ENCODE measurements around the gene DLX6.

Gene DLX6

DNA sequence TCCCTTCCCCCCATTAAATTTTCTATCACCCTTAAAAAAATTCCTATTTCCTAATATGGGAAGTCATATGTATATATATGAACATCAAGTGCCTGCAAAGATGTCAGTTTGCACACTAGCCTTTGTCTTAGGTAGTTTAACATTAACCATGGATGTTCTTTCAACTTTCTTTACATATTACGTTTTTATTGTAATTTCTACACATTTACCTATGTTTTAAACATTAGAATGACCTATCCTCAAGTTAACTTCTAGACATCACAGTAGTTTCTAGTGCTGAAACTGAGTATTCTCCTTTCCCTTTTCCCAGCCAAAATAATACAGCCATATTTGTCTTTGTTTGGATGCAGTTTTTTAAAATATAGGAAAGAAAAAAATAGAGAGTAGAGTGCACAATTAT is 5.8 kb downstream of the DLX6 start:
- no peak for DNase-seq (ENCODE audit: low read depth)

GRCh38 chr7:97011536-97012364 is 6.4 kb downstream of the DLX6 start:
- no peak for DNase-seq (ENCODE audit: low read depth)

DNA sequence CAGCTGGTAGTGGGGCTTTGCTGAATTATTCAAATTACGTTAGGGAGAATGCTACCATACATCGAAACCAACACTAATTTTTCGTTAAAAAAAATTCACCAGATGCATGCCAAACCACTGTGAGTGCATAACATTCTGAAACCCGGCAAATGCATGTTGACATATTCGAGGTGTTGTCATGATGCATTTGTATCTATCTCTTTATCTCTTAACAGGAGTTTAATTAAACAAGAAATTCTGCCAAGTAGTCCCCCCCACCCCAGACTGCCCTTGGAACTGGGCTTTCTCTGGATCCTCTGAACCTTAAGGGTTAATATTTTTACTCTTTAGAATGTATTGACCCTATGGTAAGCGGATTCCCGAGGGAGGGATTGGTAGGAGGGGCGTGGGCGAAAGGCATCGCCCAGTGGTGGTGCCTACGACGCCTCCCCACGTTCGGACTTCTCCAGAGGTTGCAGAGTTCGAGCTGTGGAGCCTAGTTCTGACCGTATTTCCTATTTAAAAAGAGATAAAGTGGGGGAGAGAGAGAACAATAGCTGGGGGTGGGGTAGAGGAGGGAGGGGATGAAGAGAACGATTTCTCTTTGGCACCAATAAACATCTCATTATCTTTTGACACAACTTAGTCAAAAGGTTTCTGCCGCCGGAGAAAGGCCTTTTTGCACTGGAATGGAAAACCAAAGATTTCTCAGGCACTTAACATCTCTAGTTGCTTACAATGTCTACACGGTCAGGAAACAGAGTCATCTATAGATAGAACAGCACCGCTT is 7.2 kb downstream of the DLX6 start:
- DNase-seq (ENCODE audit: low read depth): no peak

DNA sequence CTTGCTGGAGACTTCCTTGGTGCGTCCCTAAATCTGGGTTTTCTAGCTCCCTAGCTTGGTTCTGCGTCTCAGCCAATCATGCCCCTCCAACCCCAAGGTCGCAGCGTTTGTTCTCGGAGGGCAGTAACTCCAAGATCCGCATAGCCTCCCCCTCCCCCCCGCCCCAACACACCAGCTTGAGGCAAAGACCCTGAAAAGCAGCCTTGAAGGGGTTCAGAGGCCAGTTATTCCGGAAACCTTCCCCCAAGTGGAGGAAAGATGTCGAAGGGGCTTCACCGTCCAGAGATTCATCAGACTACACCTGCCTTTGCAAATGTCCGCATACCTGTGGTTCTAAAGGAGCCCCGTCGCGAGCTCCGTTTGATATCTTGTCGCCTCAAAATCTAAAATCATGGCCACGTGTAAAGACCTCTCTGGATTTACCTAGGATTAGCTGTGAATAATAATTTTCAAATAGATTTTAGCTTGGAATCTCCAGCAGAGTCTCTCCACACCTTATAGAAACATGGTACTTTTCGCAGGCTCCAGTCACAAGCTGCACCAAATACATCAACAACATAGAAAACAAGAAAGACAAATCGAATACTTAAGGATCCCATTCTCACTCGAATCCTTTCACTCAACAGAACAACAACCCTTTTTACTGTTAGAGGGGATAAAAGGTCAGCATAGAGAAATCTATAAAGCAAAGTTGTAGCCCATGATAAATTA is 7.9 kb downstream of the DLX6 start:
- no peak for DNase-seq (ENCODE audit: low read depth)

DNA sequence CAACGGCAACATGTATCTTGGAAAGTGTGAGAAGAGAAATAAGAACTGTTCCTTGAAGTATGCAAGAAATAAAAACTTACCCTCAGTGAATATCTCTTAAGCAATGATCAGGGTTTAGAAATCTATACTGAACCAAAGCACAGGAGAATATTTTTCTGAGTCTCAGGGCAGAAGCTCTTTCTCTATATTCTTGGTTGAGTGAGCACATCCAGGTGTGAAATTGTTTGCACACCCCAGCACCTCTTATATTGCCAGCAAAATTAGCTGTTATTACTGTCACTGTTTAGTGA is 8.4 kb downstream of the DLX6 start:
- DNase-seq (ENCODE audit: low read depth): no peak

- DNase-seq (ENCODE audit: low read depth): no peak
These were observed 8.9 kb downstream of the DLX6 start for GRCh38 chr7:97014145-97014750.

DNA sequence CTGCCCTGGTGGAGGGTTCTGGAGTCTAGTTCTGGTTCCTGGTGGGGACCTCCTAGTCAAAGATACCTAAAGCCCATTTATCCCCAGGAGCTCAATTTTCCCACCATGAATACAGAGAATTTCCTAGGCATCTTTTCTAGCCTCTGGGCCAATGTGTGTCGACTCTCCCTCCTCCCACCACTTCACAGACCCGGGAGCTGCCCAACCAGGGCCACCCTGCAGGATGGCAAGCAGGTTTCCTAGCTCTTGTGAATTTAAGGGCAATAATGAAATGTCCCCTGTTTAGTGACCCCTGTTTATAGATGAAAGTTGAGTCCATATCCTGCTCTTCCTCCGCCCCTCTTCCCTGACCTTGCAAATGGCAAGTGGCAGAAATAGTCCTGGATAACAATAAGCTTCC is 9.9 kb downstream of the DLX6 start:
- DNase-seq (ENCODE audit: low read depth): no peak

- no peak for DNase-seq (ENCODE audit: low read depth)
These were observed 10.5 kb downstream of the DLX6 start for GRCh38 chr7:97015756-97016380.

DNA sequence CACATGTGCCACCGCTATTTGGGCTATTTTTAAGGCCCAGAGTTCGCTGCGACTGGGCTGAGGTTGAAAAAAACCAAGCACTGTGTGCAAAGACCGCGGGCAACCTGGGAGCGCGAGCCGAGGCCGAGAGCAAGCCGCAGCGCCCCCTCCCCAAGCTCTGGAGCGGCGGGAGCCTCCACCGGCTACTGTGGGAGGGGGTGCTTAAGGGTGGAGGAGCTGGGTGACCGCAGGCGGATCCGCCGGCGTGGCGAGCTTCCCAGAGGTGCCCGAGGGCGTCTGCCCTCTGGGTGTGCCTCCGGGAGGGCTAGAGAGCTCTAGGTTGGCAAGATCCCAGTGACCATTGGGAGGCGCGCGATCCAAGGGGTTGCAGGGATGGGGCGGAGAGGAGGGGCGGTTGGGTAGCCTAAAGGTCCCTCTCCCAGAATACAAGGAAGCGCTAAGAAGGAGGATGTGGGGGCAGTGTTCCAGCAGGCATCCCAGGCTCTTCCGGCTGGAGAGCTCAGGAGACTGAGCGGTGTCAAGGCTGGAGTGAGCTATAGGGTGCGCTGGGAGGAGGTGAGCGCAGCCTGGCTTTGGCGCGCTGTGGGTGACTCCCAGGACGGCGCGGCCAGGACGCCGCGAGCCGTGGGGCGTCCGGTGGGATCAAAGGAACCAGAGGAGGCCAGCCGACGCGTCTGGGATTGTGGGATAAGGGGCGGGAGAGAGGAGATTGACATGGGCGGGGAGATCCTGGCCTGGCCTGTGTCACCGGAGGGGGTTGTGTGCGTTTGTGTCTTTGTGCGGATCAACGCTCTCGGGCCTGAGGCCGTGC is 11.2 kb downstream of the DLX6 start:
- DNase-seq (ENCODE audit: low read depth): no peak

GRCh38 chr7:97017192-97018125 is 12.1 kb downstream of the DLX6 start:
- no peak for DNase-seq (ENCODE audit: low read depth)

GRCh38 chr7:97018126-97018601 is 12.8 kb downstream of the DLX6 start:
- no peak for DNase-seq (ENCODE audit: low read depth)

DNA sequence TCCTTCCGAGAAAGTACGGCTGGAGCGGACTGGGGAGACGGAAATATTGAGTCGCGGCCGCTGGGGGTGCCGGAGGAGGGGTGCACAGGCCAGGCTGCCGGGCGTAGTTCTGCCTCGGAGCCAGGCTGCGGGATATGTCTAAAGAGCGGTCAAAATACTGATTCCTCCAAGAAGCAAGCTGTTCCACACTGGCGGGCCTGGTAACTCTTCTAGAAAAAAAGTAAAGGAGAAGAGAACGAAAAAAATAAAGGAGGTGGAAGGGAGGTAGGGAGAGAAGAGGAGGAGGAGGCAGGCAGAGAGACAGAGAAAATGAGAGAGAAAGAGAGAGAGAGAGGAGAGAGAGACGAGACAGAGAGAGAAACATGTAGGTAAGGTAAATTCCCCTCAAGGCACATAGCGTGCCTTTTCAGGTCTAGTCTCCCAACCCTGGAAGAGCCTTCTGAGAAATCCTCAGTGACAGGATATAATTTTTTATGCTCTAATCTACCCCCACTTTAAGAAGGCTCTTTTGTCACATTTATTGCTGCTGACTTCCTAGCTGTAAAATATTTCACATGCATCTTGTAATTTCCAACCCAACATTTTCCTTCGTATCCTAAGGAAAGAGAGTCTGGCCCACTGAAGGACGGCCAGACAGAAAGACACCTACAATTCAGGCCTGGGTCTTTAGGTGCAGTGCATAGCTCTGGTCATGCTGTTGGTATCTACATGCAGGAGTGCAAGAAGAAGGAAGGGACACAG is 13.6 kb downstream of the DLX6 start:
- DNase-seq (ENCODE audit: low read depth): no peak

GRCh38 chr7:97019710-97020225 is 14.4 kb downstream of the DLX6 start:
- DNase-seq (ENCODE audit: low read depth): no peak

DNA sequence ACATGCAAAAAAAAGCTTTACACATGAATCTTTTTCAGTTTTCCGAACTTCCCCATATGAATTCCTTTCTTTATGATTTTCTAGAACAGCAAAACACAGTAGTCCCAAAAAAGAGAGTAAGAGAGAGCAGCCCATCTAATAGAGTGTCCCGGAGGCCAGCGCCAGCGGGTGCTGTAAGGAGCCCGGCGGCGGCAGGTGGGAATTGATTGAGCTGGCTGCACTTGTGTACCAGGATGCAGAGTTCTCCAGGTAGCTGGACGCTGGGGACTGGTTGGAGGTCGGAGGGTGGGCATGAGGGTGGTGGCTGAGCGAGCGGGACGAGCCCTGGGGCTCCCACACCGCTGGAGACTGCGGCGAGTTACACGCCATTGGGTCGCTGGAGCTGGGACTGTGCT is 15.2 kb downstream of the DLX6 start:
- DNase-seq (ENCODE audit: low read depth): no peak

DNA sequence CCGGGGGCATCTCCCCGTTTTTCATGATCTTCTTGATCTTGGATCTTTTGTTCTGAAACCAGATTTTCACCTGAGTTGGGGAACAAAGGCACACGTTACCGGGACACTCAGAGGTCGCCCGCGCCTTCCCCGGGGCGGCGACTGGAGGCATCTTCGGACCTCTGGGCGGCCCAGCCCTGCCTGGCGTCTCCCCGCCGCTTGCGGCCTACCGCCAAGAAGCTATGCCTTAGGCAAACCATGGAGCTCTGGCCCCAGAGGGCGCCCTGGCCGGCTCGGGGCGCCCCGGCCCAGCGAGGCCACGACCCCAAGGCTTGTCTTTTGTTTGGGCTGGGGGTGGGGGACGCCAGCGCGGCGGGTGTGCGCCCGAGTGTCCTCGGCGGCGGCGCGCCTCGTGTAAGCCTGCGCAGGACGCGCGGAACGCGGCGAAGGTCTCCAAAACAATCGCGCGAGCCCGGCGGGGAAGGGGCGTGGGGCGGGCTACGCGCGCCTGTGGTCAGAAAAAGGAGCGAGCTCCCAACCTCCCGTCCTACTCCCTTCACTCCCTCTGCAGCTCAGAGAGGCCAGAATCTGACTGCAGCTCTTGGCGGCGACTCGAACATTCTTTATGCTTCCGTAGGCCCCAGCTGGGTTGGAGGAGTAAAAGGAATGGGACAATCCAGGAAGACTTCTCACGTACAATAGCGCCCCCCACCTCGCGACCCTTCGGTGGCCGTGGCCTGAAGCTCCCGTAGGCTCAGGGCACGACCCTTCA is 15.8 kb downstream of the DLX6 start:
- DNase-seq (ENCODE audit: low read depth): no peak

- no peak for DNase-seq (ENCODE audit: low read depth)
These were observed 16.6 kb downstream of the DLX6 start for GRCh38 chr7:97021747-97022490.

DNA sequence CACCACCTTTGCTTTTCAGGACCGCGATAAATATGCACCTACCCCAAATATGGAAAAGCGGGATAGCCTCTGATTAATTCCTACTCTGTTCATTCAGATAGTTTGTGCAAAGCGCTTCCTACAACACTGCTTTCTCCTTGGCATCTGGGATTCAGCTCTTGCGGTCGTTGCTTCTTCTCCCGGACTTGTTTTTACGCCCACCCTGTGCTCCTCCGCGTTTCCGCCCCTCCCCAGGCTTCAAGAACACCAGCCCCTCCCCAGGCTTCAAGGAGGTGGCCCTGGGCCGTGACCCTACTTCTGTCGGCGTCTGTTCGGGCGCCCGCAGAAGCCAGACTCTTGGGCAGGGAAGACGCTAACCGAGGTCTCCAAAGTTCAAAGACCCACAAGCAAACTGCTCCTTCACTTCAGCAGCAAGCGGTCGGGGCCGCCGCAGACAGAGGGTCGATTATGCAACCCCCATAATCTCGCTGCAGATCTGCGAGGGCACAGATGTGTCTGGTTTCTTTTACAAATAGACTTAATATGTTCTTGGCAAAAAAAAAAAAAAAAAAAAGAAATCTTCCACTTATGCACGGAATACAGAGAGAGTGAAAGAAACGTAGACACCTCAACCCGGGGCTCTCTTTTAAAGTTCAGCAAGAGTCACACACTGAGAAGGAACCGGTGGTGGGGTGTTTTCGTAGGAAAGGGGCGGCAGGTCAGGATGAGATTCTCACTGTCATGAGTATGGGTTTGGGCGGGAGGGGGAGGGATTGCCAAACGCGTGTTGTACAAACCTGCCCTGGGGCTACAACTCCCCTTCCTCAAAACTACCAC is 17.3 kb downstream of the DLX6 start:
- DNase-seq (ENCODE audit: low read depth): no peak

All from GM04503 (cell line).